HepG2 (cell line): ENCODE results near the gene DAAM1. TPM values are rescaled to one million over a fixed set of nuclear protein-coding genes. Genes with fewer than 3 reads are reported as not detected.

Experiments
- ATAC-seq: fragments of 200-7000 bp; cut with Tn5 transposase; 3 replicates; pipeline ENCODE4 v1.9.1; 2020; ENCODE audit warnings: mild to moderate bottlenecking, moderate library complexity
- BruUV-seq: library from RNA; stranded (reverse); fragments of 400-500 nt; replicated peaks from 2 replicates; lab custom pipeline; 2021; lab: Mats Ljungman, UMichigan
- CTCF ChIA-PET: fragments of 300-600 bp; formaldehyde crosslinking; extraction: SDS; loops from one replicate; lab custom pipeline; 2021; ENCODE audit warnings: low total read pairs, inconsistent platforms, low intra/inter-chr PET ratio; lab: Yijun Ruan, JAX
- POLR2A ChIA-PET: fragments of 350-600 bp; sonication (Branson Sonifier 250); formaldehyde crosslinking; loops from one replicate; lab custom pipeline; 2020; ENCODE audit warnings: antibody characterized with exemption, inconsistent platforms; lab: Yijun Ruan, JAX
- DNase-seq: peaks from one replicate; pipeline ENCODE4 v3.0.0-alpha.2; 2015; ENCODE audit warnings: low spot score
- FAIRE-seq: peaks from 3 replicates; lab custom pipeline; 2011; peaks lifted over from hg19 to GRCh38; lab: Jason Lieb, UNC
- H2AFZ ChIP-seq: one replicate; pipeline ENCODE4 v1.6.1; 2011; ENCODE audit warnings: low read length, inconsistent platforms
- H3K27ac ChIP-seq: fragments of 300-600 bp; 3 replicates; pipeline ENCODE4 v1.8.0; 2011; ENCODE audit warnings: mixed run types, mild to moderate bottlenecking, mixed read lengths, low read length, inconsistent platforms; ENCODE audit not compliant: insufficient read depth; ENCODE audit errors: extremely low read length
- H3K27me3 ChIP-seq, 2 experiments: fragments of 200-600 bp in 1 of 2; 2 replicates in 1 of 2; 3 replicates in 1 of 2; pipeline versions ENCODE4 v1.6.0 to v1.8.0; 2011; ENCODE audit warnings: low read length in 2 of 2, mild to moderate bottlenecking in 2 of 2, moderate library complexity in 2 of 2, inconsistent platforms in 1 of 2; ENCODE audit not compliant: insufficient read depth in 2 of 2, control insufficient read depth in 1 of 2
- H3K36me3 ChIP-seq, 2 experiments: fragments of 200-600 bp in 1 of 2; replicated peaks in 1 of 2; 2 replicates in 1 of 2; 3 replicates in 1 of 2; pipeline versions ENCODE4 v1.5.1 to v1.8.0; 2011; ENCODE audit warnings: low read length in 2 of 2, inconsistent platforms in 1 of 2; ENCODE audit not compliant: insufficient read depth in 2 of 2, control insufficient read depth in 1 of 2
- H3K4me1 ChIP-seq: 2 replicates; pipeline ENCODE4 v1.5.1; 2012; ENCODE audit warnings: low read length, inconsistent platforms; ENCODE audit not compliant: insufficient read depth
- H3K4me2 ChIP-seq: 2 replicates; pipeline ENCODE4 v1.6.0; 2011; ENCODE audit warnings: low read depth, low read length, inconsistent platforms
- H3K4me3 ChIP-seq, 3 experiments: fragments of 200-600 bp in 1 of 3; sonication (generic), shearing (Covaris generic) in 1 of 3; replicated peaks in 1 of 3; 2 replicates each; pipeline ENCODE4 v1.5.1; 2011 to 2016; ENCODE audit warnings: low read length in 3 of 3, inconsistent platforms in 2 of 3, low read depth in 2 of 3, mild to moderate bottlenecking in 2 of 3, control low read depth in 1 of 3, mixed read lengths in 1 of 3; ENCODE audit not compliant: insufficient read depth in 1 of 3
- H3K79me2 ChIP-seq: one replicate; pipeline ENCODE4 v1.6.1; 2011; ENCODE audit warnings: low read length, inconsistent platforms; ENCODE audit not compliant: insufficient read depth
- H3K9ac ChIP-seq: 2 replicates; pipeline ENCODE4 v1.6.0; 2011; ENCODE audit warnings: mild to moderate bottlenecking, low read depth, low read length, inconsistent platforms; ENCODE audit not compliant: insufficient read depth
- H3K9me3 ChIP-seq: 2 replicates; pipeline ENCODE4 v1.5.1; 2012; ENCODE audit warnings: mild to moderate bottlenecking, low read length
- H4K20me1 ChIP-seq: 2 replicates; pipeline ENCODE4 v1.6.0; 2011; ENCODE audit warnings: inconsistent platforms, mild to moderate bottlenecking, low read length, moderate library complexity; ENCODE audit not compliant: insufficient read depth
- EED ChIP-seq: sonication (generic); formaldehyde crosslinking; IDR thresholded peaks from 2 replicates; pipeline ENCODE4 v1.5.0; 2020; ENCODE audit warnings: mild to moderate bottlenecking, missing genetic modification reagents
- FLYWCH1 ChIP-seq: sonication (generic); formaldehyde crosslinking; IDR thresholded peaks from 2 replicates; pipeline ENCODE4 v1.8.1; 2023; ENCODE audit warnings: mild to moderate bottlenecking, missing genetic modification reagents
- FOXC1 ChIP-seq: sonication (generic); formaldehyde crosslinking; IDR thresholded peaks from 2 replicates; pipeline ENCODE4 v1.8.0; 2022; ENCODE audit warnings: mild to moderate bottlenecking, missing genetic modification reagents, borderline replicate concordance
- GMEB2 ChIP-seq: IDR thresholded peaks from 2 replicates; pipeline ENCODE4 v1.6.1; 2016; ENCODE audit warnings: missing biosample characterization, missing genetic modification reagents, low read depth
- HBP1 ChIP-seq: IDR thresholded peaks from 2 replicates; pipeline ENCODE4 v1.6.1; 2016; ENCODE audit warnings: low read depth, control low read depth
- RERE ChIP-seq: IDR thresholded peaks from 2 replicates; pipeline ENCODE4 v1.6.1; 2016; ENCODE audit warnings: low read depth, missing genetic modification reagents, missing compliant biosample characterization
- SP1 ChIP-seq, 2 experiments: fragments of 450-650 bp in 1 of 2; sonication (generic) in 1 of 2; formaldehyde crosslinking in 1 of 2; IDR thresholded peaks; 2 replicates each; pipeline versions ENCODE4 v1.4.0 to v1.6.1; 2016 to 2020; ENCODE audit warnings: missing genetic modification reagents in 1 of 2
- ZC3H4 ChIP-seq: sonication (generic); formaldehyde crosslinking; IDR thresholded peaks from 2 replicates; pipeline ENCODE4 v1.4.0; 2020; ENCODE audit warnings: missing genetic modification reagents, borderline replicate concordance
- ZNF576 ChIP-seq: sonication (generic); formaldehyde crosslinking; IDR thresholded peaks from 2 replicates; pipeline ENCODE4 v1.4.0; 2020; ENCODE audit warnings: mild to moderate bottlenecking, missing genetic modification reagents
- WGBS: methylation state at CpG from one replicate; pipeline ENCODE4 v1.1.6; 2017; ENCODE audit warnings: low lambda C conversion rate; 5-methylcytosine and 5-hydroxymethylcytosine counted together
- in situ Hi-C: cut with HindIII; loops from 2 replicates; pipeline ENCODE4 v1.10.0; 2017; ENCODE audit warnings: low pct_unique_long_range_greater_than_20kb; ENCODE audit not compliant: extremely low pct_ligation_motif_present
- intact Hi-C: fragments of 100-400 bp; cut with micrococcal nuclease; formaldehyde crosslinking; loops from one replicate; pipeline ENCODE4 v1.10.0; 2022; ENCODE audit not compliant: unreplicated experiment
- polyA plus RNA-seq, 8 experiments: library from polyadenylated mRNA; depleted of rRNA in 3 of 8; stranded (reverse) in 7 of 8; unstranded in 1 of 8; fragments of >200 nt; fragmentation: Illumina TruSeq in 4 of 8; extraction: Trizol in 4 of 8; gene quantifications; 2 replicates each; pipeline versions ENCODE4 v1.2.1 to v1.2.3, GENCODE V29; 2011 to 2016; ENCODE audit warnings: low read depth in 4 of 8, missing spikeins in 1 of 8, mixed read lengths in 1 of 8; ENCODE audit not compliant: insufficient read depth in 1 of 8
- total RNA-seq, 5 experiments: library from RNA; depleted of rRNA; stranded (reverse); fragments of >200 nt; fragmentation: Illumina TruSeq; extraction: Trizol; gene quantifications; 2 replicates each; pipeline ENCODE4 v1.2.3, GENCODE V29; 2016; ENCODE audit warnings: low read depth in 1 of 5
- TF ChIP-seq, protein P1 (sequence below), 2 experiments: sonication (generic) in 1 of 2; formaldehyde crosslinking in 1 of 2; IDR thresholded peaks; 2 replicates each; pipeline versions ENCODE4 v1.4.0 to v1.6.1; 2016 to 2020; ENCODE audit warnings: borderline replicate concordance in 1 of 2, low read depth in 1 of 2, mild to moderate bottlenecking in 1 of 2, missing genetic modification reagents in 1 of 2

DAAM1 gene
- total and polyA plus RNA-seq, 2 of the 13 experiments (the other 11 are each of a cell fraction or from before 2014, with no cell fraction given): 10.9 to 24.5 TPM

GRCh38 chr14:59208954-59209353 lies 20.5 kb downstream of the DAAM1 start:
- Histone ChIP-seq H3K9me3 (no peaks in the 10 kb centered on the region), H3K4me2 (no peak overlapping the region), H3K4me3 (no peak overlapping the region), H3K27me3 (no peaks in the 10 kb centered on the region), H3K9ac (no peak overlapping the region), H3K27ac (no peak overlapping the region), H2AFZ (no peak overlapping the region), H3K79me2 (peaks cover 38% of the 10 kb centered on the region), H3K4me1 (peaks cover 33% of the 10 kb centered on the region), H3K36me3 (no peaks in the 10 kb centered on the region; a peak in 1 of 5 replicates), H4K20me1 (no peaks in the 10 kb centered on the region)
- ATAC-seq: no peak
- in situ Hi-C loops: no loop called here
- intact Hi-C loops: no loop called here
- WGBS: 100% methylated on average over 1 of the region's 1 CpG
- no TSS peak for BruUV-seq
- CTCF ChIA-PET: no interaction called here
- DNase-seq: no peak
- FAIRE-seq: no peak
- POLR2A ChIA-PET: no interaction called here
- TF ChIP-seq FLYWCH1 (CRISPR knock-in tag): no peak
- TF ChIP-seq EED: no peak
- TF ChIP-seq SP1 (IDR thresholded peaks at IDR 0.05): no peak
- TF ChIP-seq SP1 (CRISPR knock-in tag; IDR thresholded peaks at IDR 0.05): no peak
- TF ChIP-seq HBP1: no peak
- TF ChIP-seq ZC3H4 (CRISPR knock-in tag): no peak
- no peak for TF ChIP-seq FOXC1 (CRISPR knock-in tag)
- TF ChIP-seq, protein P1, sequence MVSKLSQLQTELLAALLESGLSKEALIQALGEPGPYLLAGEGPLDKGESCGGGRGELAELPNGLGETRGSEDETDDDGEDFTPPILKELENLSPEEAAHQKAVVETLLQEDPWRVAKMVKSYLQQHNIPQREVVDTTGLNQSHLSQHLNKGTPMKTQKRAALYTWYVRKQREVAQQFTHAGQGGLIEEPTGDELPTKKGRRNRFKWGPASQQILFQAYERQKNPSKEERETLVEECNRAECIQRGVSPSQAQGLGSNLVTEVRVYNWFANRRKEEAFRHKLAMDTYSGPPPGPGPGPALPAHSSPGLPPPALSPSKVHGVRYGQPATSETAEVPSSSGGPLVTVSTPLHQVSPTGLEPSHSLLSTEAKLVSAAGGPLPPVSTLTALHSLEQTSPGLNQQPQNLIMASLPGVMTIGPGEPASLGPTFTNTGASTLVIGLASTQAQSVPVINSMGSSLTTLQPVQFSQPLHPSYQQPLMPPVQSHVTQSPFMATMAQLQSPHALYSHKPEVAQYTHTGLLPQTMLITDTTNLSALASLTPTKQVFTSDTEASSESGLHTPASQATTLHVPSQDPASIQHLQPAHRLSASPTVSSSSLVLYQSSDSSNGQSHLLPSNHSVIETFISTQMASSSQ (IDR thresholded peaks at IDR 0.05; ENCODE audit: low read depth): no peak
- TF ChIP-seq, protein P1 (CRISPR knock-in tag; IDR thresholded peaks at IDR 0.05; ENCODE audit: borderline replicate concordance): no peak
- no peak for TF ChIP-seq ZNF576 (CRISPR knock-in tag)
- TF ChIP-seq RERE (CRISPR knock-in tag): no peak
- TF ChIP-seq GMEB2 (CRISPR knock-in tag): no peak
